ENCODE data around the gene THAP7. TPM values are rescaled to one million over a fixed set of nuclear protein-coding genes. Genes with fewer than 3 reads are reported as not detected.
"Not testable (repeated sequence)": the region's sequence is repeated elsewhere in the genome, so short reads cannot be mapped to it uniquely, and the experiment has no call there.

Gene THAP7
- total RNA-seq, 2 experiments from 2014 or later, result 35.3 to 39.2 TPM

DNA sequence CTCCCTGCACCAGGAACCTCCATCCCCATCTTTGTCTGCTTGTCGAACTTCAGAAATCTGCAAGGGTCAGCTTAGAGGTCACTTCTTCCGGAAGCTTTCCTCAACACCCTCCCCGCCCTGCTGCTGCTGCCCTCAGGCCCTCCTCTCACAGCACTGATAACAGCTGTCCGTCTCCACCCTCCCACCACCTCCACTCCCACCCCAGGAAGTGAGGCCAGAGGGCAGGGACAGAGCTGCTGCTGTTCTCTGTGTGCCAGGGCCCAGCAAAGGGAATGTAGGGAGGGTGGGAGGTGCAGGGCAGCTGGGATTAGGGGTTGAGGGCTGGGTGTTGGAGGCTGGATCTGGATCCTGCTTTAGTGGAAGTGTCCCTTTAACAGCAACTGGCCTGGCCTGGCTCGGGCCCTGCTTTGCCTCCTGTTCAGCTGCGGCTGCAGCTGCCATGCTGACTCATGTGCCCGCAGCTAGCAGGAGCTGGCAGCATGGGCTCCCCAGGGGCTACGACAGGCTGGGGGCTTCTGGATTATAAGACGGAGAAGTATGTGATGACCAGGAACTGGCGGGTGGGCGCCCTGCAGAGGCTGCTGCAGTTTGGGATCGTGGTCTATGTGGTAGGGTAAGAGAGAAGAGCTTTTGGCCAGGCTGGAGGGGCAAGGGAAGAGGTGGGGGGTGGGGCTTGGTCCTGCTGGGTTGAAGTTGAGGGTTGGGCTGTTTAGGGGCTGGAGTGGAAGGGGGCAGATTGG is 13.0 kb upstream of the THAP7 start, which contains the start of gene P2RX6:
Gene P2RX6, plus strand, starts transcription at position 440 of the 740 bp plus-strand sequence. Its CDS starts 10 bp downstream, at position 450.
- POLR2A ChIA-PET, result interaction anchor here (0.6 to 0.8 kb wide), 2 partner anchors 10 to 12 kb away, joined by 3 read pairs; no protein-coding TSS in a partner anchor
- CTCF ChIA-PET, result no interaction called here

DNA sequence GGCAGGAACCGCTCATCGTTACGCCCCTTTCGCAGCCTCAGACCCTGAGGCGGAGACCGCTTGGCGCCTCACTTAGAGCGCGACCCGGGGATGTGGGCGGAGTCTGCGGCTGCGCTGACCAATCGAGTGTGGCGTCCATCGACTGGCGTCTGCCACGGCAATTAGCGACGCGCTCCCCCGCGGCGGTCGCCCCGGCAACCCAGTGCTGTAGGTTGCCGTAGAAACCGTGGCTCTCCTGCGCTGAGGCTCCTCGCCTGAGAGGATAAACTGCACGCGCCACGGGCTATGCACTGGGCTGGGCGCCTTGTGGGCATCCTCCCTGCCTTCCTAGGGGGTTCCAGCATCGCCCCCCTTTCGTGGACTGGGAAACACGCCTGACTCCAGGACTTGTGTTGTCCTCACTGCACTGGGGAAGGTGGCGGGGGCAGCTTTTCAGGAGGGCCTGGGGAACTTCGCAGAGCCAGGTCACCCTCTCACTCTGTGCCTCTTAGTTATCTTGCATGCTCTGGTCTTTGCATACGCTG is 12.3 kb upstream of the THAP7 start:
- POLR2A ChIA-PET, result interaction anchor here (0.6 to 0.8 kb wide), 3 partner anchors 10 to 87 kb away, joined by 3 to 7 read pairs (median 3); no protein-coding TSS in a partner anchor
- CTCF ChIA-PET, result interaction anchor here (1.2 kb wide), 1 partner anchor 12 kb away, joined by 5 read pairs; the partner anchor contains the start of gene THAP7

DNA sequence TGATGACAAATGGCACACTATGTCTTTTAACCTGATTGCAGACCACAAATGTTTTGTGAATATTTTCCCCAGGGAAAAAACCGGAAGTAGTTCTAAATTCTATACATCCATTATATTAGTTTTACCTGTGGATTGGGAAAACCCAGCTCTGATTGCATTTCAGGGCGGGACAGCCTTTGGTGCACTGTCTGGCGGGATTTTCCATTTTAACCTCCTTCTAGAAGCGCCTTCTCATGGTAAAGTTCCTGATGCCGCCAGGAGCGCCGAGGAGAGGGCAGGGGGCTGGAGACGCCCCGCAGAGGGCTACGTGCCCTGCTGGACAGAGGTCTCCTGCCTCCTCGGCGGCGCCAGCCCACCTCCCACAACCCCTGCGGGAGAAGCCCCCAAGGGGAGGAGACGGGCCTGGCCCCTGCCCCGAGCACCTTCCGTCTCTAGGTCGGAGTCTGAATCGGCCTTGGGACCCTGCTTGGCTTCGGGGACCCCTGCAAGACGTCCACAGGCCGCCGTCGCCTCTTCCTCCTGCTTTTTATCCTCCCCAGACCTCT is 11.8 kb upstream of the THAP7 start:
- ChIA-PET POLR2A (interaction anchor here (0.6 to 0.8 kb wide), 4 partner anchors 9 to 87 kb away, joined by 3 to 7 read pairs (median 3); no protein-coding TSS in a partner anchor), CTCF (interaction anchor here (1.2 kb wide), 1 partner anchor 12 kb away, joined by 5 read pairs; the partner anchor contains the start of gene THAP7)

DNA sequence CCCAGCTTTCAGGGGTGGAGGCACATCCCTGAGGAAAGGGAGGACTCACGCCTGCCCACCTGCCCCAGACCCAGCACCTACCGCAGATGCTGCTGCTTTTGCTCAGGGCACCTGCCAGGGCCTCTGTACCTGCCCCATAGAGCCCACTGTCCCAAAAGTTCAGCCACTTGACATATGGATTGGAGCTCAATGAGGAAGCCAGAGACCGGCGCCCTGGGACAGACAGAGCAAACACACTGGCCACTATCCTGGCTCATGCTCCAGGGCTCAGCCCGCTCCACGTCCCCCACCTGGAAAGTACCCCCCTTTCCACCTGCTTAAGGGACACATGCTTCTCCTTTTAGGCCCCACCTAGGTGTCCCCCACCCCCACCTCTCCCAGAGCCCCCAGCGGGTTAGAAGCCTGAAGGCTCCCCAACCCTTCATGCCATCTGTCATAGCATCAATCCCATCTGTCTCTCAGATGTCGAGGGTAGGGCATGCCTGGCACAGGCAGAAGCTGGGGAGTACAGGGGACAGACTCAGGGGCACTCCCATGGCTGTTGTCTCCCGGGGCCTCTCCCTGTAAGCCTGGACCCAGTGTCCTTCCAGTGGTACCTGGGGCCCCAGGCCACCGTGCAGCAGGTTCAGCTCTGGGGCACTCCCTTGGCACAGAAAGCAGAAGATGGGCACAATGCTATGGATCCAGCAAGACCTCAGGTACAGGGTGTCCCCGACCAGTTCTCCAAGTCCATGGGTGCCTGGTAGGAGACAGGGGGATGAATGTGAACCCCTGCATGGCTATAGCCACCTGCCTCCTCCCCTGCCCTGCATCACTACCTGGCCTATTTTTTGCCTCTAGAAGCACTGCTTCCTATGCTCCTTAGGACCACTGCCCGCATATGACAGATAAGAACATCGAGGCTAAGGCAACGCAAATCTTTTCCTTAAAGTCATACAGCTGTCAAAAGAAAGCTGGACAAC is 10.8 kb upstream of the THAP7 start:
- POLR2A ChIA-PET, result interaction anchor here (0.7 kb wide), 2 partner anchors 8 to 34 kb away, joined by 3 read pairs; no protein-coding TSS in a partner anchor

DNA sequence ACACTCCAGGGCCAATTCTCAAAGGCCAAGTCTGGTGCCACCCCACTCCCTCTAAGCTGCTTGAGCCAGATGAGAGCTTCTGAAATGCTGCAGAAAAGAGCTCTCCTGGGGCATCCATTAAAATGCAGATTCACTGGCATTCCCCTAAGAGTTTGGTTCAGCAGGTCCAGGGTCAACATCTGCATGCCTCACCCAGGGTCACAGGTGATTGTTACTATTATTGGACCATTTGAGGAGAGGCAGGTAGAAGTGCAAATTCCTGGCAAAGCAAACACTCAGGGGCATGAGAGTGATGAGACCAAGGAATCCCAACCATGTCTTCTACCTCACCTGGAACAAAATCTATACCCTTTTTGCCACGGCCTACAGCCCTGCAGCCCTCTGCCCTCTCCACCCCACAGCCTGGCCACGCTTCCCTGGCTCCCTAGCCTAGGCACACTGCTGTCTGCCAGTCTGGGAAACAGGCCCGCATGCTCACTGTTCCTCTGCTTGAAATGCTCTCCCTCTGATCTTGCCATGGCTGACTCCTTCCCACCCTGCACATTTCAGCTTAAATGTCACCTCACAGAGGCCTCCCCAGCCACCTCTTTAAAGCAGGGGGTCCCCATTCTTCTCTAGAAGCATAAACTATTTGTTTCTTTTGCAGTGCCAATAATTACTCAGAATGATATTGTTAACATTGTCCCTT is 8.7 kb upstream of the THAP7 start:
- ChIA-PET CTCF (interaction anchor here (1.3 kb wide), 1 partner anchor 61 kb away, joined by 3 read pairs; no protein-coding TSS in a partner anchor), POLR2A (interaction anchor here (0.7 kb wide), 1 partner anchor 89 kb away, joined by 3 read pairs; no protein-coding TSS in a partner anchor)

More for the DNA sequence above, 10.8 kb upstream of the THAP7 start:
- CTCF ChIA-PET, result interaction anchor here (1.2 kb wide), 2 partner anchors 8 to 11 kb away, joined by 4 to 5 read pairs; partner anchors contain the start of gene THAP7

DNA sequence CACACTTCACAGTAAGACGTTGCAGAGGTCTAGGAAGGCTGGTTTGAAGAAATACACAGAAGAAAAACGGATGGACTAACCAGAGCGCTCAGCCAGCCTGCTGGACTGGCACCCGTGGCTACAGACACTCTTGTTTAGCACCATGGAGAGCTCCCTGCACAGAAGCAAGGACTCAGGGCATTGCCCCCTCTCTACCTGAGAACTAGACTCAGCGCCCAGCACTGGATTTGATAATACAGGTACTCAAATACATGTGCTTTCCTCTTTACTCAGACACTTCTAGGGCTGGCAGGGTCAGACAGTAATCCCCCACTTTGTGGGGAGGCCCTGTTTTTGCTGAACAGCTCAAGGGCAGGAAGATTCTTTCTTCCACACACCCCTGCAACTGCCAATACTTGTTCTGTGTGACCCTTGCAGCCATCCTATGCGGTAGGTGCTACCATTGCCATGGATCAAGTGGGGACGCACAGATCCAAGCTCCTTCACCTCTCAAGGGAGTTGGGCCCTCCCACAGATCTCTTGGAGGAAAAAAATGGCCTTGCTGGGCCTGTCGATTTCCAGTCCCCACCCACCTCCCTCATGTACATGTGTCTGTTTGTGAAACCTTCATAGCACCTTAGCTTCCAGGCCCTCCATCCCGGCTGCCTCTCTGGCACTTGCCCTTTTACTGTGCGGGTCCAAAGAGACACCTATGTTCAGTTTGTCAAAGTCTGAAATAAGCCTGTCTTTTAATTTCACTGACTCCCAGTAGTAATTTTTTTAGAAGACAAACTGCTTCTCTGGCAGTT is 7.9 kb upstream of the THAP7 start:
- POLR2A ChIA-PET, result no interaction called here
- CTCF ChIA-PET, result interaction anchor here (1.3 kb wide), 1 partner anchor 60 kb away, joined by 3 read pairs; no protein-coding TSS in a partner anchor

DNA sequence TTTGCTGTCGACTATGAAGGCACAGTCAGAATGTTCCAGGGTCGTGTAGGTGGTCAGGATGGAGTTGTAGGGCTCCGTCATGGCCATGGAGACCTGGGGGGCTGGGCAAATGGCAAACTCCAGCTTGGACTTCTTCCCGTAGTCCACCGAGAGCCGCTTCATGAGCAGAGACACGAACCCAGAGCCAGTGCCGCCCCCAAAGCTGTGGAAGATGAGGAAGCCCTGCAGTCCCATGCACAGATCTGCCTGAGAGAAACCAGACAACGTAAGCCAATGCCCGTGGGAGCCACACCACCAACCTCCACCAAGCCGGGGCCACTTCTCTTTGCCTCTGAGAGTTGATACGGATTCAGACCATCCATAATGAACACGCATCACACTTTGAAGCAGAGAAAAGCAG is 7.3 kb upstream of the THAP7 start:
- CTCF ChIA-PET, POLR2A ChIA-PET: not testable (repeated sequence)

DNA sequence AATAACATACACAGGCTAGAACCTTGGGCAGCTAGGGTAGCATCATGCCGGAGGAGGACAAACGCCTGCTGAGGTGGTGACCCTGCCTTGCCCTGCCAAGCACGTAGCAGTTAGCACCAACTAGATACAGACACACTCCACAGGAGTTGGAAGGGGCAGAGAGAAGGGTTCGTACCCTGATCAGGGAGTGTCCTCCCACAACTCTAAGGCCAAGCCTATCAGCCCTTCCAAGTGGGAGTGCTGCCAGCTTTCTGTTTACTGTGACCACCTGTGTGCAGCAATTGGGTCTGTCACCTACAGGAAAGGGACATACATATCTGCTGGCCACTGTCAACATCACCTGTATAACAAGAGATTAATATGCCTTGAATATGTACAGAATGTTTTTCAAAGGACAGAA is 1.9 kb upstream of the THAP7 start:
- ChIA-PET POLR2A (interaction anchor here (1.1 to 2.5 kb wide), 3 partner anchors 22 to 145 kb away, joined by 4 to 21 read pairs (median 5); partner anchors contain the start of gene LZTR1), CTCF (interaction anchor here (0.6 to 1.8 kb wide), 5 partner anchors 17 to 411 kb away, joined by 3 to 6 read pairs (median 3); no protein-coding TSS in a partner anchor)

DNA sequence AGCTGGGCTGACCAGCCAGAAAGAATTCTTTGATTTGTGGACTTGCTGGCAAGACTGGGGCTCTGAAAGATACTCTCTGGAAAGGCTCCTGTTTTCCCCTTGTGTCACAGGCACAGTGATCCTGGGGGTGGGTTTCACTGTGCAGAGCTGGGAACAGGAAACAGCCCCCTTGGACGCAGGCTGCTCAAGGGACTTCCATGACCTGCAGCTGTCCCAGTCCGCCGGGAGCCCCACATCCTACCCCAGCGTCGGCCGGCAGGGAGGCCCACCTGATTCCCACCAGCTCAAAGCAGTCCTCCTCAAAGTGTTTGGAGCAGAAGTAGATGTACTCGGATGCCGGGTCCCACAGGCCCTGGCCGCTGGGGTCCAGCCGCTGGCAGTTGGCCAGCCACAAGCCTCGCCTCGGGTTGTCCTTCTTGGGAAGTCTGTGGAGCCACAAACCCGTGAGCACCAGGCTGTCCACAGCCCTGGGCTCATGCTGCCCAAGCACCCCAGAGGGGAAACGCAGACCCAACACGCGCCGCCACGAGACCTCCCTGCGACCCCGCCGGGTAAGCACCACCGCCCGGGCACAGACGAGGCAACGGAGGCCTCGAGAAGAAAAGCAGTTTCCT is 824 bp downstream of the THAP7 start:
- ChIA-PET POLR2A (interaction anchor here (3.4 kb wide), 1 partner anchor 19 kb away, joined by 23 read pairs; the partner anchor contains the start of gene LZTR1), CTCF (no interaction called here)

DNA sequence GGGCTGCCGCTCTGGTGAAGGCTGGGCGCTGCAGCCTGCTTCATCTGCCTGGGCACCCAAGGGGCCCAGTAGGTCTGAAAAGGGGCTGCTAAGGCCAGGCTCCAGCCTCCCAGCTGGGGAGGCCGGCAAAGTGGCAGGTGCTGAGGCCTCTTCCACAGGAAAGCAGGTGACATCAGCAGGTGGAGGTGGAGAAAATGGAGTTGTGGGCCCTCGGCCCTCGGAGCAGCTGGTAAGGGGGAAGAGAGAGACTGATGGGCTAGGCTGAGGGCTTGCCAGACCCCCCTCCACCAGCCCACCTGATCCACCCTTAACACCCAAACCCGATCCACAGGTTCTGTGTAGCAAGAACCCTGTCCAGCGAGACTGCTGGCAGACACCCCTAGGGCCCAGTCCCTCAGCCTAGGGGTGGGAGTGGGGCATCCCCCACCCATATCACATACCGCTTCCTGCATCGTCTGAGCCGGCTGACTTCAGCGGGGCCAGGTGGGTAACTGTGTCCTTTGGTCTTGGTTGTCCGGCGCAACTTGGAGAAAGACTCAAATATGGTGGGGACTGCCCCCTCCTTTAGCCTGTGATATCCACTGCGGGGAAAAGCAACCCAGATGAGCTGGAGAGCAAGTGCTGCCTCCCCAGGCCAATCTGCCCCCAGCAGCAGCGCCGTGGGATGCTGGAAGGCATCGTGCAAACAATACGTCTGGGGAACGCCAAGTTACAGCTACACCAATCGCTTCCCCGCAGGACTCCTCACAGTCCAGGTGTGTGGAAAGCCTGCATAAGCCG is 1.5 kb downstream of the THAP7 start:
- POLR2A ChIA-PET, result interaction anchor here (2.0 to 3.4 kb wide), 2 partner anchors 10 to 18 kb away, joined by 11 to 23 read pairs; partner anchors contain the start of gene LZTR1
- CTCF ChIA-PET, result interaction anchor here (1.0 kb wide), 1 partner anchor 39 kb away, joined by 3 read pairs; no protein-coding TSS in a partner anchor

DNA sequence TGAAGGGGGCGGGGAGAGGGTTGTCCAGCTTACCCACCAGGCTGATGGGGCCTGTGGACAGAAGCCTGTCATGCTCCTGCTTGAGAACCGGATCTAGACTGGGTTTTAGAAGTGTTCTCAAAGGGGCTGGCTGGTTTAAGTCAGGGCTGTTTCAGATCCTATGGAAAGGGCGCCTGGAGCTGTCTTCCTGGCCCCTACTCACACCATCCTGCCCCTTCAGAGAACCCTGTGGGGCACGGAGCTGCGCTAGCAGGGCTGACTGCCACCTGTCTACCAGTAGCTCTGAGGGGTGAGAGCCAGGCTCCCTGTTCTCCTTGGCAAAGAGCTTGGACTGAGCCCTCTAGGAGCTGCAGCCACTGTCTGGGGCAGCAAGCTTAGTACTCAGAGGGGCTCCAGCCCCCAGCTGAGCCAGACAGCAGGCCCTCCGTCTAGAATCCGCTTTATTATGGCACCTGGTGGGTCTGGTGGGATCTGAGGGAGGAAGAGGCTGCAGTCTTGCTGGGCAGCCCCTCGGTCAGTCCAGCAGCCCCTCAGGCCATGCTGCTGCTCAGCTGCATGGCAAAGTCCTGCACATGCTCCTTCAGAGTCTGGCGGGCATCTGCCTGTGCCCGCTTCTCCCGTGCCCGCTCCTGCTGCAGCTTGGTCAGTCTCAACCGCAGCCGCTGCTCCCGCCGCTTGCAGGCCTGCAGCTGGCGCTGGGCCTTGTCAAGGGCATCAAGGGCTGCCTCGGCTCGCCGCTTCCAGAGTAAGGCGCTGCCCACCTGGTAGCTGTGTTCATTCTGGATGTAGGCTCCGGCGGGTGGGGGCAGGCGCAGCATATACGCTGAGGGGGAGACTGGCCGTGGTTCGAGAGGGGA is 2.3 kb downstream of the THAP7 start:
- POLR2A ChIA-PET, result interaction anchor here (0.7 to 3.4 kb wide), 3 partner anchors 9 to 42 kb away, joined by 4 to 23 read pairs (median 11); partner anchors contain the start of gene LZTR1
- CTCF ChIA-PET, result interaction anchor here (1.0 kb wide), 1 partner anchor 38 kb away, joined by 3 read pairs; no protein-coding TSS in a partner anchor

DNA sequence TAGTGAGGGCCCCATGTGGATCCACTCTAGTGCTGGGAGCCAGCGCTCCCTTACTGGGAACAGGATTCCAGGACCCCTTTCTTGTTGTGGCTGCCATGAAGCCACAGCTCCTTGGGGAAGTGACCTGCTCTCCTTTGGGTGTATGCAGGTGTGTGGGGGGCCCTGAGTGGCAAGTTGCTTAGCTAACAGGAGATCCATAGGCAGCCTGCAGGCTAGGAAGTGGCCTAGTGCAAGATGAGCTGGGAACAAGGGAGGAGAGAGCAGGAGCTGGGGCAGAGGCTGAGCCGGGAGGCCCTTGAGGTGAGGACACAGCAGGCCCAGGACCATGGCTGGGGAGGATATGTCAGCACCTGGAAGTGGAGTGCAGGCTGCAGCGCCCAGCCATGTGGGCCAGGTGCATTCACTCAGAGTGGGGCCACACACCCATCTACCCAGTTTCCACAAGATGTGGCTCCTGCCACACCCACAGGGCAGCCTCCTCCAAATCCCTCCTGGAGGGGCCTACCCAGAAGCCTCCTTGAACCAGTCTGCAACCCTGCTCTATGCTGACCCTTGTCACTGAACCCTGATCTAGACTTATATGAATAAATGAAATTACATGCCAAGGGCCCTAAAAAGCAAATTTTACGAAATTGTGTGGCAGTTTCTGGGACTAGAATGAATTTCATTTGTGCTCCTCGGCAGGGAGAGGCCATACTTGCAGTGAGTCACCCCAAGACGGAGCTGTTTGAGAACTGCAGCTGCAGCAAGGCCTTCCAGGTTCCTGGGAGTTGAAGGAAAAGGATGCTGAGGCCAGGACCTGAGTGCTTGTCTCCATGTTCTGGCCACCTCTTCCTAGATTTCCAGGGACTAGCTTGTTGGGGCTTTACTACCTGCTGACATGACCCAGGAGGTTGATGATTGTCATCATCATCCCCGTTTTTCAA is 3.2 kb downstream of the THAP7 start:
- POLR2A ChIA-PET, result interaction anchor here (0.7 to 3.4 kb wide), 3 partner anchors 8 to 41 kb away, joined by 4 to 23 read pairs (median 11); partner anchors contain the start of gene LZTR1
- CTCF ChIA-PET, result no interaction called here

DNA sequence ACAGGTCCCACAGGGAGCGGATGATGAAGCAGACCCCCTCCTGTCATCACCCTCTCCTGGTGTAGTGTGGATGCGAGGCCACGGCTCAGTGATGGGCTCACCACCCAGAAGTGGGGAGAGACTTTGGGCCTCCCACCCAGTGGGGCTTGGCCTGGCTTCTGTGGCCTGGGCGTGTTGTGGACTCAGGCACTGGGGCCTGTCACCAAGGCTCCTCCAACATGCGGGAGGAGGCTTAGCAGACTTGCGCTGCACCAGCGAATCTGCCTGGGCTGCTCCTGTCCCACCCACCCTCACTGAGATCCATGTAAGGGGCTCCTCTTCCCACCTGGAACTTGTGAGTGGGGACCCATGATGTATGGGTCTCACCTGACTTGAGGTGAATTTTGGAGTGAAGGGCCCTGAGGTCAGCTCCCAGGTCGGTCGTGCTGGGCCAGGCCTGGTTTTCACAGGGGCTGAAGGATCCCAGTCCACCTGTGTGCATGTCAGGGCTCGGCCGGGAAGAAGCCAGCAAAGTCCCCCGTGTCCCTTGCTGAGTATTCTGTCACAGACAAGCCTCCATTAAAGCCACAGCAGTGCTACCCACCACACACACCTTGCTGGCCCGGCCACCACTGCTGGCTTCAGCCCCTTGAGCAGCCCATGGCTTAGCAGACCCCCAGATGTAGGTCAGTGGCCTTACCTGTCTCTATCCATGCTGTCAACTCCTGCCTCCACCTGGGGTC is 4.2 kb downstream of the THAP7 start:
- ChIA-PET POLR2A (interaction anchor here (3.4 kb wide), 1 partner anchor 16 kb away, joined by 23 read pairs; the partner anchor contains the start of gene LZTR1), CTCF (no interaction called here)
